H9 (cell line): ENCODE results near the gene KLF13. TPM values are rescaled to one million over a fixed set of nuclear protein-coding genes. Genes with fewer than 3 reads are reported as not detected.

ENCODE experiments used
- DNase-seq: peaks from one replicate; pipeline ENCODE4 v3.0.0-alpha.2; 2017
- H2AFZ ChIP-seq: one replicate; pipeline ENCODE4 v1.6.1; 2013; ENCODE audit warnings: mild to moderate bottlenecking, low read length, control low read depth, moderate library complexity
- H2AK5ac ChIP-seq: 2 replicates; pipeline ENCODE4 v1.6.1; 2013; ENCODE audit warnings: low read length, control low read depth, mixed read lengths; ENCODE audit not compliant: insufficient read length
- H2BK120ac ChIP-seq: one replicate; pipeline ENCODE4 v1.6.1; 2013; ENCODE audit warnings: low read depth, mild to moderate bottlenecking, low read length, control low read depth, inconsistent platforms; ENCODE audit not compliant: poor library complexity, severe bottlenecking
- H2BK12ac ChIP-seq: 2 replicates; pipeline ENCODE4 v1.6.1; 2013; ENCODE audit warnings: low read length, control low read depth, mixed read lengths, low read depth; ENCODE audit not compliant: insufficient read length
- H2BK15ac ChIP-seq: 2 replicates; pipeline ENCODE4 v1.6.1; 2013; ENCODE audit warnings: low read depth, low read length, control low read depth
- H2BK20ac ChIP-seq: one replicate; pipeline ENCODE4 v1.6.1; 2013; ENCODE audit warnings: low read depth, mild to moderate bottlenecking, low read length, control low read depth, inconsistent platforms; ENCODE audit not compliant: poor library complexity, severe bottlenecking
- H2BK5ac ChIP-seq: 2 replicates; pipeline ENCODE4 v1.6.1; 2013; ENCODE audit warnings: low read length, control low read depth, mixed read lengths; ENCODE audit not compliant: insufficient read length
- H3K14ac ChIP-seq: 2 replicates; pipeline ENCODE4 v1.6.1; 2013; ENCODE audit warnings: low read length, control low read depth; ENCODE audit not compliant: insufficient read depth
- H3K18ac ChIP-seq: 2 replicates; pipeline ENCODE4 v1.6.1; 2013; ENCODE audit warnings: low read depth, mild to moderate bottlenecking, mixed read lengths, low read length, control low read depth; ENCODE audit not compliant: insufficient read length
- H3K23ac ChIP-seq: 2 replicates; pipeline ENCODE4 v1.6.1; 2013; ENCODE audit warnings: low read length, control low read depth, mixed read lengths, low read depth; ENCODE audit not compliant: insufficient read length
- H3K23me2 ChIP-seq: 2 replicates; pipeline ENCODE4 v1.6.1; 2013; ENCODE audit warnings: low read depth, mild to moderate bottlenecking, mixed read lengths, low read length, control low read depth; ENCODE audit not compliant: insufficient read length, poor library complexity, severe bottlenecking
- H3K27ac ChIP-seq: 2 replicates; pipeline ENCODE4 v1.5.1; 2013; ENCODE audit warnings: low read length, control low read depth, mixed read lengths, low read depth; ENCODE audit not compliant: insufficient read length
- H3K27me3 ChIP-seq: 2 replicates; pipeline ENCODE4 v1.6.1; 2013; ENCODE audit warnings: low read length, control low read depth, inconsistent platforms; ENCODE audit not compliant: insufficient read depth
- H3K4ac ChIP-seq: 2 replicates; pipeline ENCODE4 v1.6.1; 2013; ENCODE audit warnings: low read depth, mild to moderate bottlenecking, control low read depth, inconsistent platforms, low read length, moderate library complexity
- H3K4me1 ChIP-seq: 2 replicates; pipeline ENCODE4 v1.6.1; 2013; ENCODE audit warnings: low read length, control low read depth, inconsistent platforms; ENCODE audit not compliant: insufficient read depth
- H3K4me2 ChIP-seq: 2 replicates; pipeline ENCODE4 v1.6.1; 2013; ENCODE audit warnings: low read length, control low read depth, mixed read lengths; ENCODE audit not compliant: insufficient read length, insufficient read depth
- H3K56ac ChIP-seq: 2 replicates; pipeline ENCODE4 v1.6.1; 2013; ENCODE audit warnings: low read depth, mild to moderate bottlenecking, mixed read lengths, low read length, control low read depth; ENCODE audit not compliant: insufficient read length
- H3K79me1 ChIP-seq: 2 replicates; pipeline ENCODE4 v1.6.1; 2013; ENCODE audit warnings: low read depth, mild to moderate bottlenecking, moderate library complexity, low read length, control low read depth, inconsistent platforms; ENCODE audit not compliant: insufficient read depth, poor library complexity, severe bottlenecking
- H3K79me2 ChIP-seq: 2 replicates; pipeline ENCODE4 v1.6.1; 2013; ENCODE audit warnings: low read length, control low read depth, inconsistent platforms; ENCODE audit not compliant: insufficient read depth
- H3K9ac ChIP-seq: 2 replicates; pipeline ENCODE4 v1.6.1; 2013; ENCODE audit warnings: low read length, control low read depth, mixed read lengths; ENCODE audit not compliant: insufficient read length; ENCODE audit errors: extremely low read depth
- H3K9me3 ChIP-seq: one replicate; pipeline ENCODE4 v1.6.1; 2013; ENCODE audit warnings: low read depth, low read length, inconsistent platforms; ENCODE audit not compliant: control insufficient read depth
- H3T11ph ChIP-seq: one replicate; pipeline ENCODE4 v1.6.1; 2013; ENCODE audit warnings: mild to moderate bottlenecking, low read length, control low read depth, inconsistent platforms
- H4K20me1 ChIP-seq: one replicate; pipeline ENCODE4 v1.6.1; 2013; ENCODE audit not compliant: control insufficient read depth, insufficient read length, insufficient read depth
- H4K5ac ChIP-seq: 2 replicates; pipeline ENCODE4 v1.6.1; 2013; ENCODE audit warnings: low read depth, mild to moderate bottlenecking, mixed read lengths, low read length, control low read depth; ENCODE audit not compliant: insufficient read length
- H4K8ac ChIP-seq: replicated peaks from 2 replicates; pipeline ENCODE4 v1.6.1; 2013; ENCODE audit warnings: low read length, control low read depth, mixed read lengths, low read depth; ENCODE audit not compliant: insufficient read length
- H4K91ac ChIP-seq: 2 replicates; pipeline ENCODE4 v1.6.1; 2013; ENCODE audit warnings: low read depth, mild to moderate bottlenecking, moderate library complexity, mixed read lengths, low read length, control low read depth; ENCODE audit not compliant: insufficient read length
- H3K27ac Mint-ChIP-seq, 3 experiments: 2 replicates in 2 of 3; 3 replicates in 1 of 3; pipeline ENCODE4 v1.8.0; 2020 to 2021; ENCODE audit warnings: mixed read lengths in 3 of 3, mild to moderate bottlenecking in 1 of 3, moderate library complexity in 1 of 3
- H3K27me3 Mint-ChIP-seq: 2 replicates; pipeline ENCODE4 v1.8.0; 2021; ENCODE audit warnings: low read depth, mild to moderate bottlenecking, moderate library complexity, mixed read lengths
- H3K36me3 Mint-ChIP-seq, 3 experiments: 2 replicates in 2 of 3; 3 replicates in 1 of 3; pipeline ENCODE4 v1.8.0; 2020 to 2021; ENCODE audit warnings: low read depth in 3 of 3, mixed read lengths in 3 of 3; ENCODE audit not compliant: insufficient read depth in 1 of 3
- H3K4me1 Mint-ChIP-seq, 2 experiments: 2 replicates each; pipeline ENCODE4 v1.8.0; 2020; ENCODE audit warnings: mixed read lengths in 2 of 2
- H3K4me3 Mint-ChIP-seq, 2 experiments: 2 replicates in 1 of 2; 3 replicates in 1 of 2; pipeline ENCODE4 v1.8.0; 2020 to 2021; ENCODE audit warnings: mild to moderate bottlenecking in 2 of 2, mixed read lengths in 2 of 2, moderate library complexity in 1 of 2
- H3K9me3 Mint-ChIP-seq, 2 experiments: 2 replicates in 1 of 2; 3 replicates in 1 of 2; pipeline ENCODE4 v1.8.0; 2020; ENCODE audit warnings: mild to moderate bottlenecking in 2 of 2, mixed read lengths in 2 of 2, moderate library complexity in 1 of 2
- WGBS: extraction: QIAGEN DNeasy Blood & Tissue Kit; methylation state at CpG from one replicate; pipeline ENCODE4 v1.1.7; 2013; ENCODE audit warnings: missing lambda C conversion rate, low lambda C conversion rate, mixed read lengths; ENCODE audit not compliant: insufficient read length; ENCODE audit errors: extremely low coverage; 5-methylcytosine and 5-hydroxymethylcytosine counted together
- total RNA-seq: library from RNA; stranded (reverse); gene quantifications from 2 replicates; pipeline ENCODE4 v1.2.1, GENCODE V29; 2021
- TF ChIP-seq, protein P1 (sequence below): fragments of 200-600 bp; sonication (generic); conservative IDR thresholded peaks from 3 replicates; pipeline ENCODE4 v1.8.0; 2021; ENCODE audit warnings: antibody characterized with exemption, mild to moderate bottlenecking

The KLF13 gene
- total RNA-seq, 1 experiment from 2014 or later: 33.4 TPM

DNA sequence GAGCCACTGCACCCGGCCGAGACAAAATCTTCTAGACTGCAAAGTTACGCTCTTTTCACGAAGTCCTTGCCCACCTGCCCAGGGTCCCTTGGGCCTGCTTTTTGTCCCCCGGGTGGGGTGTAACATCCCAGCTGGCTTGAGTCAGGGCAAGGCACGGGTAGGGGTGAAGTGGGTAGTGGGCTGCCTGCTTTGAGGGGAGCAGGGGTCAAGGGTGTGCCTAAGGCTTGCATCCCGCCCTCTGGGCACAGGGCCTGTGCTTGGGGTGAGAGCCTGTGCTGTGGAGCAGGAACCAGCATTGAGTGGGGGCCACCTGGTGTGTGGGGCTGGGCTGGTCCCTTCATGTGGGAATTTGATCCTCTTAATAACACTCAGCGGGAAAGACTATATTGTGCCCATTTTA, 74.6 kb downstream of the KLF13 start:
- Mint-ChIP-seq H3K36me3 (no peaks in the 10 kb centered on the region; a peak in 2 of 7 replicates), H3K4me1 (peaks cover 14 to 27% of the 10 kb centered on the region in 2 experiments), H3K27ac (no peak overlapping the region), H3K4me3 (no peak overlapping the region; a peak in 1 of 5 replicates), H3K27me3 (no peaks in the 10 kb centered on the region; the same call in 1 of the 2 replicates), H3K9me3 (peaks cover 3% of the 10 kb centered on the region in 2 experiments; a peak in 4 of 5 replicates)
- no peak overlapping the region for H2AFZ ChIP-seq
- H3K9me3 ChIP-seq: no peaks in the 10 kb centered on the region
- H2BK15ac ChIP-seq: no peak overlapping the region
- no peak overlapping the region for H2BK120ac ChIP-seq
- no peak overlapping the region for H3K27ac ChIP-seq
- H3K23ac ChIP-seq: no peak overlapping the region
- no peak overlapping the region for H4K5ac ChIP-seq
- TF ChIP-seq, protein P1, sequence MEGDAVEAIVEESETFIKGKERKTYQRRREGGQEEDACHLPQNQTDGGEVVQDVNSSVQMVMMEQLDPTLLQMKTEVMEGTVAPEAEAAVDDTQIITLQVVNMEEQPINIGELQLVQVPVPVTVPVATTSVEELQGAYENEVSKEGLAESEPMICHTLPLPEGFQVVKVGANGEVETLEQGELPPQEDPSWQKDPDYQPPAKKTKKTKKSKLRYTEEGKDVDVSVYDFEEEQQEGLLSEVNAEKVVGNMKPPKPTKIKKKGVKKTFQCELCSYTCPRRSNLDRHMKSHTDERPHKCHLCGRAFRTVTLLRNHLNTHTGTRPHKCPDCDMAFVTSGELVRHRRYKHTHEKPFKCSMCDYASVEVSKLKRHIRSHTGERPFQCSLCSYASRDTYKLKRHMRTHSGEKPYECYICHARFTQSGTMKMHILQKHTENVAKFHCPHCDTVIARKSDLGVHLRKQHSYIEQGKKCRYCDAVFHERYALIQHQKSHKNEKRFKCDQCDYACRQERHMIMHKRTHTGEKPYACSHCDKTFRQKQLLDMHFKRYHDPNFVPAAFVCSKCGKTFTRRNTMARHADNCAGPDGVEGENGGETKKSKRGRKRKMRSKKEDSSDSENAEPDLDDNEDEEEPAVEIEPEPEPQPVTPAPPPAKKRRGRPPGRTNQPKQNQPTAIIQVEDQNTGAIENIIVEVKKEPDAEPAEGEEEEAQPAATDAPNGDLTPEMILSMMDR: no peak
- H3K4me2 ChIP-seq: no peak overlapping the region
- H4K20me1 ChIP-seq: no peaks in the 10 kb centered on the region
- H3K23me2 ChIP-seq: no peaks in the 10 kb centered on the region
- no peak overlapping the region for H2BK5ac ChIP-seq
- H3K18ac ChIP-seq: no peak overlapping the region
- no peak overlapping the region for H3K9ac ChIP-seq
- no peak overlapping the region for H3K56ac ChIP-seq
- no peak overlapping the region for H4K91ac ChIP-seq
- H4K8ac ChIP-seq: no peak overlapping the region
- no CpG with 5 or more reads among the region's 8 CpGs for WGBS
- no peak overlapping the region for H3T11ph ChIP-seq
- no peak for DNase-seq
- no peak overlapping the region for H3K14ac ChIP-seq
- no peak overlapping the region for H2BK12ac ChIP-seq
- no peak overlapping the region for H2BK20ac ChIP-seq
- H3K79me2 ChIP-seq: no peaks in the 10 kb centered on the region
- H3K27me3 ChIP-seq: no peaks in the 10 kb centered on the region
- H2AK5ac ChIP-seq: no peak overlapping the region
- no peaks in the 10 kb centered on the region for H3K79me1 ChIP-seq
- H3K4ac ChIP-seq: no peak overlapping the region
- H3K4me1 ChIP-seq: no peaks in the 10 kb centered on the region
